D721Med (cell line): ENCODE data around the gene LRRC56.

Experiments used
- DNase-seq: peaks from one replicate; pipeline ENCODE4 v3.0.0; 2011; ENCODE audit warnings: low spot score; ENCODE audit not compliant: insufficient read length
- FAIRE-seq: peaks from 2 replicates; lab custom pipeline; 2011; peaks lifted over from hg19 to GRCh38; lab: Jason Lieb, UNC
- CTCF ChIP-seq: IDR thresholded peaks from 2 replicates; pipeline ENCODE4 v1.5.1; 2012; ENCODE audit warnings: mild to moderate bottlenecking, control low read depth; ENCODE audit not compliant: insufficient read depth; ENCODE audit errors: missing control alignments

LRRC56 gene

DNA sequence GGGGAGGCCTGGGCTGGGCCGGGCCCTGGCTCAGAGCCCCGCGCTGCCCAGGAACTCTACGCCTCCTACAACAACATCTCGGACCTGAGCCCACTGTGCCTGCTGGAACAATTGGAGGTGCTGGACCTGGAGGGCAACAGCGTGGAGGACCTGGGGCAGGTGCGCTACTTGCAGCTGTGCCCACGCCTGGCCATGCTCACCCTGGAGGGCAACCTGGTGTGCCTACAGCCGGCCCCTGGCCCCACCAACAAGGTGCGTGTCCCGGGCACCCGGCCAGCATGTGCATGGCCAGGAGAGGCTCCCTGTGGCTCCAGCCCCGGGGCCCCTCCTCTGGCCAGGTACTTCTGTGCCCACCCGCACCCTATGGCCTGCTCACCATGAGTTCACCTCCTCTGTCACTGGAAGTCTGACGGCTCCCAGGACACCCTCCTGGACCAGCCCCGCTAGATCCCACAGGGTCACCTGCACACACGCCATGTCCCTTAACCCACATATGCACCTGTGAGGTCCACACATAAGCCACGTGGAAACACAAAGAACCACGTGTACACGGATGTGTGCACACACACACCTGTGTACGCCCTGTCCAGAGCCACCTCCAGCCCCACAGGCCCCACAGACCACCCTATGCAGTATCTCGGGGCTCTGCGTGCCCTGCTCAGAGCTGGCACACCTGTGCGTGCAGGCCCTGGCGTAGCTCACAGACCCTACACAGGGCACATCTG, 12.9 kb downstream of the LRRC56 start:
- FAIRE-seq (no peak), DNase-seq (no peak)
- no peak for TF ChIP-seq CTCF

- DNase-seq = no peak
- FAIRE-seq = no peak
- no peak for TF ChIP-seq CTCF
Observed at GRCh38 chr11:550746-551085, 13.4 kb downstream of the LRRC56 start.

DNA sequence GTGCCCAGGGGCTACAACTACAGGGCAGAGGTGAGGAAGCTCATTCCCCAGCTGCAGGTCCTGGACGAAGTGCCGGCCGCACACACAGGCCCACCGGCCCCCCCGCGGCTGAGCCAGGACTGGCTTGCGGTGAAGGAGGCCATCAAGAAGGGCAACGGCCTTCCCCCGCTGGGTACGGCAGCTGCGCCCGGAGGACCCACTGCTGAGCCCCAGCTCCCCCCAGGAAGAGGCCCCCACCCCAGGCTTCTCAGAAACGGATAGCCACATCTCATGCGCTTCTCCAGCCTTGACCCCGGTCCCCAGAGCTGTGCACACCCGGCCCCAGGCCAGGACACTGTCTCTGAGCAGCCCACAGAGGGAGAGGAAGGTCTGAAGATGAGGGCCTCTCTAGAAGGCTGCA, 13.8 kb downstream of the LRRC56 start:
- no peak for TF ChIP-seq CTCF
- DNase-seq (no peak), FAIRE-seq (no peak)

GRCh38 chr11:551596-551995, 14.3 kb downstream of the LRRC56 start:
- no peak for FAIRE-seq

GRCh38 chr11:553083-553987, 16.0 kb downstream of the LRRC56 start:
- TF ChIP-seq CTCF = no peak

More at GRCh38 chr11:551596-551995, 14.3 kb downstream of the LRRC56 start:
- no peak for DNase-seq
- no peak for TF ChIP-seq CTCF

GRCh38 chr11:553988-554340, 16.6 kb downstream of the LRRC56 start:
- DNase-seq = no peak

More at GRCh38 chr11:553083-553987, 16.0 kb downstream of the LRRC56 start:
- FAIRE-seq (no peak), DNase-seq (no peak)

More at GRCh38 chr11:553988-554340, 16.6 kb downstream of the LRRC56 start:
- no peak for TF ChIP-seq CTCF
- no peak for FAIRE-seq
